RWPE1 (cell line): ENCODE results near the gene CALML6.

ENCODE experiments used
- CTCF ChIA-PET: fragments of 350-600 bp; sonication (Branson Sonifier 250); formaldehyde crosslinking; extraction: SDS; loops from one replicate; lab custom pipeline; 2021; lab: Yijun Ruan, JAX
- POLR2A ChIA-PET: fragments of 400-600 bp; formaldehyde crosslinking; extraction: SDS; loops from one replicate; lab custom pipeline; 2020; ENCODE audit warnings: antibody characterized with exemption; ENCODE audit not compliant: low non-redundant PET; lab: Yijun Ruan, JAX
- DNase-seq: peaks from one replicate; pipeline ENCODE4 v3.0.0; 2012; ENCODE audit warnings: low spot score
- H3K27ac ChIP-seq: fragments of 450-650 bp; 2 replicates; pipeline ENCODE4 v1.5.1; 2017
- CTCF ChIP-seq: fragments of 450-650 bp; conservative IDR thresholded peaks from 2 replicates; pipeline ENCODE4 v1.5.1; 2017; ENCODE audit warnings: low read depth, mild to moderate bottlenecking

CALML6 gene

GRCh38 chr1:1956101-1956500 is 41.0 kb downstream of the CALML6 start:
- ChIA-PET POLR2A (no interaction called here), CTCF (interaction anchor here (2.0 kb wide), 1 partner anchor 89 kb away, joined by 15 read pairs; no protein-coding TSS in a partner anchor)
- TF ChIP-seq CTCF: no peak
- no peak overlapping the region for H3K27ac ChIP-seq
- DNase-seq: no peak

DNA sequence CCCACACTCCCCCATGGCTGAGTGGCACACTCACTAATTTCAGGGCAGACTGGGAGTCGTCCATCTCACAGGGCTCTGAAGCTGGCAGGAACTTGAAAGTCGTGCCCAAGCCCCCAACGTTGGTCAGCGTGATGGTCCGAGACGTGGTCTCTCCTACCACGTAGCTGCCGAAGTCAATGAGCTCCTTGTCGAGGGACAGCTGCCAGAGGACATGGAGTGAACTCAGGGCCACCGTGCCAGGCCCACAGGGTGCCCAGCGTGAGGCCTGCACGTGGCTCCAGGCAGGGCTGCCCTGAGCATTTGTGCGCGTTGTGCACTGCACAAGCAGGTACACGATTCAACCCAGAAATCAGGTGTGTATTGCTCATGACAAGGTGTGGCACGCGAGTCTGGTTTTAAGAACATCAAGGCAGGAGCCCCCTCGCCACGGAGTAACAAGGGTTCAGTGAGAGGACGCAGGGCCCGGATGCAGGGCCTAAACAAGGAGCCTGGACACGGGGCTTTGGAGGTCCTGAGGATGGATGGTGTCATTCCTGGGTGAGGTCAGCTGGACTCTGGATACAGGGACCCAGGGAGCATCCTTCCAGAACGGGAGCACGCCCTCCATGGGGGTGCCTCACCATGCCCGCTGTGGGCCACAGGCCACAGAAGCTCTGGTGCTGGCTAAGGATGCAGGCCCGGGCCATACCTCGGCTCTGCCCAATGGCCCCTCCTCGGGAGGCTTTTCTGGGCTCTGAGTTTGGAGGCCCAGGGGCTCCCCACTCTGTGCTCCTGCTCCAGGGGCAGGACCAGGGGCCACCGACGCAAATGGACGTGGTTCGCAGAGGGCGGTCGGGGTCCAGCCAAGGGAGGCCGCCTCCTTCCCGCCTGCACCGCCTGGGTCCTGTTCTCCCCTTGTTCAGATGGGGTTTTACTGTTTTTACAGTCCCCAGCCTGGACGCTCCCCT is 41.8 kb downstream of the CALML6 start:
- TF ChIP-seq CTCF: no peak
- no peak overlapping the region for H3K27ac ChIP-seq
- ChIA-PET CTCF (interaction anchor here (1.0 to 2.0 kb wide), 2 partner anchors 12 to 88 kb away, joined by 3 to 15 read pairs; no protein-coding TSS in a partner anchor), POLR2A (no interaction called here)
- DNase-seq: no peak

GRCh38 chr1:1957533-1957961 is 42.5 kb downstream of the CALML6 start:
- POLR2A ChIA-PET: no interaction called here
- H3K27ac ChIP-seq: peak overlapping the region; percentile 5; the same call in 1 of the 2 replicates
- CTCF ChIA-PET: interaction anchor here (1.0 to 5.4 kb wide), 2 partner anchors 13 to 87 kb away, joined by 3 to 69 read pairs; no protein-coding TSS in a partner anchor
- no peak for DNase-seq
- no peak for TF ChIP-seq CTCF

DNA sequence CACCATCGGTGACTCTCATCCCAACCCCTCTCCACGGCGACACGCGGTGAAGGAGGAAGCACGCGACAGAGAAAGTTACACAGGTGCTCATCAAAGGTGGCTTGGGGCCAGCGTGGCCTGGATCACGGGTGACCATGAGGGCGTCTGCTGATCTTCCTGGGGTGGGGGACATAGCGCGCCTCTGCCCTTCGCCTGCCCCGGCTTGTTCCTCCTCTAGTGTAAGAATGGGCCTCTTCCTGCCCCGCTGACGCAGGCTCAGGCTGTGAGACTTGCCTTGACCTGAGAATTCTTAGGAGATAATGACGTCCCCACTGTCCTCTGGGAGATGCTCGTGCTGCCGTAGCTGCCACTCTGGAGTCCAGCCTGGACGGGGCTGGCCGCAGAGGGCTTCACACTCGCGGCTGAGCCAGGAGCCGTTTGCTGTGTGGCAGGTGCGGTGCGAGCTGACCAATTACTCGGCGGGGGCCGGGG is 43.0 kb downstream of the CALML6 start:
- peak overlapping the region; percentile 5; the same call in 1 of the 2 replicates for H3K27ac ChIP-seq
- no peak for DNase-seq
- ChIA-PET POLR2A (no interaction called here), CTCF (interaction anchor here (5.4 kb wide), 1 partner anchor 87 kb away, joined by 69 read pairs; no protein-coding TSS in a partner anchor)
- TF ChIP-seq CTCF: no peak

- ChIA-PET CTCF (interaction anchor here (0.5 to 5.4 kb wide), 6 partner anchors 11 to 214 kb away, joined by 3 to 69 read pairs (median 4); partner anchors contain the start of gene PRKCZ), POLR2A (no interaction called here)
- no peak overlapping the region for H3K27ac ChIP-seq
- no peak for DNase-seq
- TF ChIP-seq CTCF: no peak
Measured at GRCh38 chr1:1959459-1959839, 44.4 kb downstream of the CALML6 start.

- TF ChIP-seq CTCF: peak; percentile 77
- ChIA-PET CTCF (interaction anchor here (0.6 to 5.4 kb wide), 12 partner anchors 12 to 214 kb away, joined by 3 to 69 read pairs (median 4); partner anchors contain the start of gene PRKCZ), POLR2A (no interaction called here)
- no peak overlapping the region for H3K27ac ChIP-seq
- peak; percentile 88 for DNase-seq
Measured at GRCh38 chr1:1959840-1960479, 44.9 kb downstream of the CALML6 start.
